Bone marrow (tissue), 2 donors: ENCODE measurements around the gene KIF4A.
"Not testable (repeated sequence)": the region's sequence is repeated elsewhere in the genome, so short reads cannot be mapped to it uniquely, and the experiment has no call there.

ENCODE experiments used
- DNase-seq, 2 donors: peaks; one replicate each; lab custom pipeline; 2025; lab: John Stamatoyannopoulos, UW

KIF4A gene, protein sequence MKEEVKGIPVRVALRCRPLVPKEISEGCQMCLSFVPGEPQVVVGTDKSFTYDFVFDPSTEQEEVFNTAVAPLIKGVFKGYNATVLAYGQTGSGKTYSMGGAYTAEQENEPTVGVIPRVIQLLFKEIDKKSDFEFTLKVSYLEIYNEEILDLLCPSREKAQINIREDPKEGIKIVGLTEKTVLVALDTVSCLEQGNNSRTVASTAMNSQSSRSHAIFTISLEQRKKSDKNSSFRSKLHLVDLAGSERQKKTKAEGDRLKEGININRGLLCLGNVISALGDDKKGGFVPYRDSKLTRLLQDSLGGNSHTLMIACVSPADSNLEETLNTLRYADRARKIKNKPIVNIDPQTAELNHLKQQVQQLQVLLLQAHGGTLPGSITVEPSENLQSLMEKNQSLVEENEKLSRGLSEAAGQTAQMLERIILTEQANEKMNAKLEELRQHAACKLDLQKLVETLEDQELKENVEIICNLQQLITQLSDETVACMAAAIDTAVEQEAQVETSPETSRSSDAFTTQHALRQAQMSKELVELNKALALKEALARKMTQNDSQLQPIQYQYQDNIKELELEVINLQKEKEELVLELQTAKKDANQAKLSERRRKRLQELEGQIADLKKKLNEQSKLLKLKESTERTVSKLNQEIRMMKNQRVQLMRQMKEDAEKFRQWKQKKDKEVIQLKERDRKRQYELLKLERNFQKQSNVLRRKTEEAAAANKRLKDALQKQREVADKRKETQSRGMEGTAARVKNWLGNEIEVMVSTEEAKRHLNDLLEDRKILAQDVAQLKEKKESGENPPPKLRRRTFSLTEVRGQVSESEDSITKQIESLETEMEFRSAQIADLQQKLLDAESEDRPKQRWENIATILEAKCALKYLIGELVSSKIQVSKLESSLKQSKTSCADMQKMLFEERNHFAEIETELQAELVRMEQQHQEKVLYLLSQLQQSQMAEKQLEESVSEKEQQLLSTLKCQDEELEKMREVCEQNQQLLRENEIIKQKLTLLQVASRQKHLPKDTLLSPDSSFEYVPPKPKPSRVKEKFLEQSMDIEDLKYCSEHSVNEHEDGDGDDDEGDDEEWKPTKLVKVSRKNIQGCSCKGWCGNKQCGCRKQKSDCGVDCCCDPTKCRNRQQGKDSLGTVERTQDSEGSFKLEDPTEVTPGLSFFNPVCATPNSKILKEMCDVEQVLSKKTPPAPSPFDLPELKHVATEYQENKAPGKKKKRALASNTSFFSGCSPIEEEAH

DNA sequence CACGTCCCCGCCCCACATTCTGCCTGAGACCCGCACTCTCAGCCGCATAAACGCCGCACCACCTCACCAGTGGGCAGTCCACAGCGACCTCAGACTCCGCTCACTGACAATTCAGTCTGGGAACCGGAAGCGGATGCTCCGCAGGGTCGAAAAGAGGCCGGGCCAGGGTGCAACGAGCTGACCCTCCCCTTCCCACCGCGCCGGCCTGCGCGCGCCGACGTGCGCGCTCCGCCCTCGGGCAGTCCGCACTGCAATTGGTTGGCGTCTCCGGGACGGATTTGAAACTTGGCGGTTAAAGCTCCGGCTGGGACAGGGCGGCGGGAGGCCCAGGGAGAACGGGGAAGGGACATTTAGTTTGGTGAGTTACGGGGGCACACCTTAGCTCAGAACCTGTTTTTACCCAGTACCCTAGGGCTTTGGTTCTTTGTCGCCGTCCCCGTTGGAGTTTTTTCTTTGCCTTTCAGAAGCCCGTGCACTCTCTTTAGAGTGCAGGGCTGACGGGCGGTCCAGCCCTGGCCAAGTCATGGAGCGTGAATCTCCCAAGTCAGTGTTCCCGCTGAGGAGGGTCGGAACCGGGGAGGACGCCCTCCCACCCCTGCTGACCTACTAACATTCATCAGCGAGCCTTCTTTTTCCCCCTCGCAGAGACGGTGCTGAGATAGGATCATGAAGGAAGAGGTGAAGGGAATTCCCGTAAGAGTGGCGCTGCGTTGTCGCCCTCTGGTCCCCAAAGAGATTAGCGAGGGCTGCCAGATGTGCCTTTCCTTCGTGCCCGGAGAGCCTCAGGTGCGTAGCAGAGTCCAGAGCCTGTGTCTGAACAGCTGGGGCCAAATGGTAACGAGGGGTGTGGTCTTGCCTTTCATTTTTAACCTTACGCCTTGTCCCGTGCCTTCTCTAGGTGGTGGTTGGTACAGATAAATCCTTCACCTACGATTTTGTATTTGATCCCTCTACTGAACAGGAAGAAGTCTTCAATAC lies at the start of gene KIF4A, which contains the start of gene PDZD11:
KIF4A (plus strand) TSS at position 312 of the 978 bp plus-strand sequence; CDS start at position 667, 355 bp downstream.
PDZD11 (minus strand) TSS at position 135 of the 978 bp plus-strand sequence. CDS start 586 bp downstream, outside the sequence.
- peak; percentile 47 for DNase-seq

DNA sequence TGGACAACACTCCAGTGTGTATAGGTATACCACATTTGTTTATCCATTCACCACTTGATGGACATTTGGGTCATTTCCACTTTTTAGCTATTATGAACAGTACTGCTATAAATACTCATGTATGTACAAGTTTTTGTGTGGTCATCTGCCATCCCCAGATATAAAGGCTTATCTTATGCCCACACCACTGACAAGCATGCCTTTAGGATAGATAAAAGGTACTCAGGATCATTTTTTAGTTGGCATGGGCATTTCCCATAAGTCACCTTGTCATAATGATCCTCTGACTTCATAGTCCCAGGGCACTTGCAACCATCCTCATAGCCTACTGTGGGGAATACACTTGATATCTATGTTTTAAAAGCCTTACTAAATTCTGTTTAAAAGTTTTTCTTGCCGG lies 49.2 kb upstream of the KIF4A start:
- no peak for DNase-seq

DNA sequence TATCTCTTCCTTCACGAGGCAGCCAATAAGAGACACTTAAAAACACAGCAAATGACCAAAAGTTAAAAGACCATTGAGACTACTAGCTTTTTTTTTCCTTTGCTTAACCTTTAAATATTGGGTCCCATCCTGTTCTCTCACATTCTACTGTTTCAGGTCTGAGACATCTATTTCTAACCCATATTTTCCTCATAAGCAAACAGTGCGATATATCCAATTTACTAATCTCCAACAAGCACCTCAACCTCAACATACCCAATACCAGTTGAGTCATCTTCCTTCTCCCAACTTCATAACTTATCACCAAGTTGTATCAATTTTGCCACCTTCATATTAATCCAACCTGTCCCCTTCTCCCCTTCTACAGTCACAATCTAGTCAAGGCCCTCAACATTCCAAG lies 48.4 kb upstream of the KIF4A start:
- no peak for DNase-seq

DNA sequence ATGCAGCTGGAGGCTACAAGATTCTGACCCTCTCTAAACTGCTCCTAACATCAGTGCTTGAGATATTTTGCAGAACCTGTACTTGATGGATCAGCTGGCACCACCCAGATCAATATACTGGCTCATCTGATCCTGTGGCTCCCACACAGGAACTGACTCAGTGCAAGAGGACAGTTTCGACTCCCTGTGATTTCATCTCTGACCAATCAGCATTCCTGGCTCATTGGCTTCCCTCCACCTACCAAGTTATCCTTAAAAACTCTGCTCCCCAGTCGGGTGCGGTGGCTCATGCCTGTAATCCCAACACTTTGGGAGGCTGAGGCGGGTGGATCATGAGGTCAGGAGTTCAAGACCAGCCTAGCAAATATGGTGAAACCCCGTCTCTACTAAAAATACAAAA lies 46.3 kb upstream of the KIF4A start:
- DNase-seq, result not testable (repeated sequence)

DNA sequence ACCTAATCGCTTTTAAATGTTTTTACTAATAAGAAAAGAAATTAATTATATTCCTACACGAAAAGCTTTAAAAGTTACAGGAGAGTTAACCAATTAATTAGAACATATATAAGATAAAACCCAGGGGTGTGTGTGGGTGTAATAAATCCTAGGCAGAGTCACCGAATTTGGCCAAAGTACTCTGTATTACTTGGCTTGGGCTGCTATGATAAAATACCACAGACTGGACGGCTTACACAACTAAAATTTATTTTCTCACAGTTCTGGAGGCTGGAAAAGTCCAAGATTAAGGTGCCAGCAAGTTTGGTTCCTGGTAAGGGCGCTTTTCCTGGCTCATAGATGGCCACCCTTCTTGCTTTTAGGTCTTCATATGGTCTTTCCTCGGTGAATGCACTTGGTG lies 45.0 kb upstream of the KIF4A start:
- DNase-seq, result no peak

DNA sequence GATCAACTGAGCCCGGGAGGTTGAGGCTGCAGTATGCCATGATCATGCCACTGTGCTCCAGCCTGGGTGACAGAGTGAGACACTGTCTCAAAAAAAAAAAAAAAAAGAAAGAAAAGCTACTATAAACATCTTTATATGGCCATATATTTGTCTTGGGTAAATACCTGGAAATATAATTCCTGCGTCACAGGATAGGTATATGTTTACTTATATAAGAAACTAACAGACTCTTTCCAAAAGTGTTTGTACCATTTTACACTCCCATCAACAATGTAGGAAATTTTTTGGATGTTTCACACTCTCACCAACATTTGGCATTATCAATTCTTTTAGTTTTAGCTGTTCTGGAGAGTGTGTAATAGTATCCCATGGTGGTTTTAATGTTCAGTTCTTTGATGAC lies 42.7 kb upstream of the KIF4A start:
- DNase-seq, result no peak

DNA sequence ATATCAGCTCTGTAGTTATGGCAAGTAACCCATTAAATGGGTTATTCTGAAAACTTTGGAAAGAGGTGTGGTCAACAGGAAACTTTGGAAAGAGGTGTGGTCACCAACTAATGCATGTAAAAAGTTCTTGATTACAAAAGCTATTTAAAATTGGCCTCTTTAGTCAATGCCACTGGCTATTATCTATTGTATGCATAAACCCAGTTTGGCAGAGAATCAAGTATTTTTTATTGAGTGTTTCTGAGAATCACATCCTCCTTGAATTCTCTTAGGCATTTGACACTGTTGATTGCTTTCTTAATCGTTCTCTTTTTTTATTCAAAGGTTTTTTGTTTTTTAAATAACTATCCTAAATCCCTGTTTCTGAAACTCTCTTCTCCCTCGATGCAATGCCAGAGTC lies 37.4 kb upstream of the KIF4A start:
- no peak for DNase-seq

DNA sequence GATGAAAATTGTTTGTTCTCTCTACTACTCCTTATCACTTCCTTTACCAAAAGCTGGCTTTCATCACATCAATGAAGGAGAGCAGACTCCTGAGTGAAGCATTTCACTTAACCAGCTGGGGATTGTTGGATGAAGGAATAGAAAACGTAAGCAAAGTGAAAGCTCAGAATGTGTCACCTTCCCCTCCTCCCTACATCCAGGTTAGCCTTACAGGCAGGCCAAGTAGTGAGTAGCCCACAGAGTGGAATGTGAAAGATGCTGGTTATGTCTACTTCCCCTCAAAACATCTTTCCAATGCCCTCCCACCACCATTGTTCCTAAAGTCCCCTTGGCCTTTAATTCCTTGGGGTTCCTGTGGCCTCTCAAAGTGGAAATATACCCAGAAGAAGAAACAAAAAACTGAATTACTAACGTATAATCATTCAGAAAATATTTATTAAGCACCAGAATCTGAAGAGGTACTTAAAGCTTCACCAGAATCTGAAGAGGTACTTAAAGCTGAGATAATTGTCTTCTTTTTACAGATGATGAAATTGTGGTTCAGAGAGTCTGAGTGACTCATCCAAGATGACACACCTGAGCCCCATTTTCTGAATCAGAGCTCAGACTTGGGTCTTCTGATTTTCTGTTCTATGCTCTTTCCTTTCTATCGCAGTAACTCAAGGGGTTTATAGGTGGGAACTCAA lies 36.4 kb upstream of the KIF4A start:
- no peak for DNase-seq

DNA sequence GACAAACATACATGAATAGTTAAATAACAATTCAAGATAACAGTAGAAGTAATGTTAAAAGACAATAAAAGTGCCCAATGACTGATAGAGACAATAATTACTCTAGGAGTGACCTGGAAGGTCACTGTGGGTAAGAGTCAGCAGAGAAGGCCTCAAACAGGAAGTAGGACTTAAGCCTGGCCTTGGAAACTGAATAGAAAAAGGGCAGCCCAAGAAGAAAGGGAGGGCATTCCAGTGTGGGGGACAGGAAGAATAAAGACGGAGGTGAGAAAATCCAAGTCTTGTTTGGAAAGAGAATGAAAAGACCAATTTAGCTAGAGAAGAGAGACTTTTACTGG lies 35.9 kb upstream of the KIF4A start:
- DNase-seq, result no peak

DNA sequence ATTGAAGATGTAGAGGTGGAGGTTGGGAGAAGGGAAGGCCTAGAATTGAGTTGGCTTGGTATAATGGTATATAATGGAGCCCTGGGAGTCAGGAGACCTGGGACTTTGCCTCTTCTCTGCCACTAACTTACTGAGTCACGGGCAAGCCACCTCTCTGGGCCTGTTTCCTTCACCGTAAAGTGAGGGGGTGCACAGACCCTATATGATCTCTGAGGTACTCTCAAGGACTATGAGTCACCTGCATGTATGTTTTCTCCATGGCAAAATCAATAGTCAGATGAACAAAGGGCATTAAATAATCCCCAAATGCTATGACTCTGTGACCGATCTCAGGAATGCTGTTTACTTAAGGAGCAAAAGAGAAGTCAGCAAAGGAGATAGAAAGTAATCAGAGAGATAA lies 35.0 kb upstream of the KIF4A start:
- DNase-seq, result no peak

DNA sequence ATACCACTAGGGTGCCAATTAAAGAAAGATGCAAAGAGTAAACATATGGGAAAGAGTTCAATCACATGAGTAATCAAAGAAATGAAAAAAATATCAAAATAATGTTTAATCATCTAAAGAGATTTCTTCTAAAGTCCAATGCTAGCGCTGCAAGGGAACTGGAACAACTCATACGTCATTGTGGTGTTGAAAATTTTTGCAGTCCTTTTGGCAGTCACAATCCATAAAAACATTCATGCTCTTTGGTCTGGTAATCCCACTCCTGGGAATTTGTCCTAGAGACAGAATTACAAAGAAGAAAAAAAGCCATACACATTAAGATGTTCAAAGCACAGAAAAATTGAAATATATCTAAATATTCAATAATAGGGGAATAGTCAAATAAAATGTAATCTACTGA lies 34.5 kb upstream of the KIF4A start:
- DNase-seq, result no peak

DNA sequence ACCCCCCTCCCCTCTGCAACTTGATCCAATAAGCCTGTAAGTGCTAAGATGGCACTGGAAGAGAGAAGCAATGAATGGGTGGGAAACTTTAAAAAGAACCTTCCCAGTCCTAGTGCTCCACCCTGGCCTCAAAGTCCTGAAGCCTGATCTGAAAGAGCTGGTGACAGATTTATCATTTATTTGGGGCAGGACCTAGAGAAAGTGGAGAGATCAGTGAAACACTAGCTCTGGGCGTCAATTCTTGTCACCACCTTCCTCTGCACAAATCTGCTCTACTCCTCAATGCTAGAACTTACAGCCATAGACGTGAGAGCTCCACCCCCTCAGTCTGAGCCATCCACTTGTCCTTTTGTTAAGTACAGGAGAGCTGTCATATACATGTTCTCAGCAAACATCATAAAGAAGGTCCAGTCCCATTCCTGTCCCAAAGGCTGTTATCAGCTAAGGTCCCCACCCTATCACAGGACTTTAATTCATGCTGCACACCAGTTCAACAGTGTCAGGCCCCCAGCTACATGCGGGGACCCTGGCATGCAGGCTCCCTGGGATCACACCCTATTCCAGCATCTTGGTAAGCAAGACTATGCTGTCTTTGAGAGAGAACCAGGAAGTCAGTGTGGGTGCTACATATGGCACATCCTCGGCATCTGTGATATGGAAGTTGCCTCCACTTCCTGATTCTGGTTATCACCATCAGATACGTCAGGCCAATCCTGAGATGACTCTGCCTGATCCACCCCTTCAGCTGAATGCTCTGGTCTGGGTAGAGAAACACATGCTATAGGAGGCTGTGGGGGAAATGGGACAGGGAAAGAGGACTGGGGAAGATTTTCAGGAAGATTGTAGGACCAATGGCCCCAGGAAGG lies 32.2 kb upstream of the KIF4A start:
- DNase-seq, result no peak

DNA sequence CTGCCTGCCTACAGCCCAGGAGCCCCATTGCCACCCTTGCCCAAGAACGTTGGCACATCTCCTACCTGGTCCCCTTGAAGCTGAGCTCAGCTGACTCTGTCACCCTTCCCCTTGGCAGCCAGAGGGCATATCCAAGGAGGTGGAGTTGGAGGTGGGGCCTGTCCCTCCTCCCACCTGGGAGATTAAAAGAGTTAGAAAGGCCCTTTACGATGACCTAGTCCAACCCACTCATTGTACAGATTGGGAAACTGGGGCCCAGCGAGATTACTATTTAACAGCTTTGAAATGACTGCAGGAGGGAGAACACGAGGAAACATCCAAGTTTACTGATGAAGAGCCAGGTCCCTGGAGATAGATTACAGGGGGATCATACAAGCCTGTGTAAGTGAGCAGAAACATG lies 29.8 kb upstream of the KIF4A start, which contains the start of gene P2RY4:
P2RY4 (minus strand) TSS at position 101 of the 400 bp plus-strand sequence. CDS start 580 bp downstream, outside the sequence.
- no peak for DNase-seq

DNA sequence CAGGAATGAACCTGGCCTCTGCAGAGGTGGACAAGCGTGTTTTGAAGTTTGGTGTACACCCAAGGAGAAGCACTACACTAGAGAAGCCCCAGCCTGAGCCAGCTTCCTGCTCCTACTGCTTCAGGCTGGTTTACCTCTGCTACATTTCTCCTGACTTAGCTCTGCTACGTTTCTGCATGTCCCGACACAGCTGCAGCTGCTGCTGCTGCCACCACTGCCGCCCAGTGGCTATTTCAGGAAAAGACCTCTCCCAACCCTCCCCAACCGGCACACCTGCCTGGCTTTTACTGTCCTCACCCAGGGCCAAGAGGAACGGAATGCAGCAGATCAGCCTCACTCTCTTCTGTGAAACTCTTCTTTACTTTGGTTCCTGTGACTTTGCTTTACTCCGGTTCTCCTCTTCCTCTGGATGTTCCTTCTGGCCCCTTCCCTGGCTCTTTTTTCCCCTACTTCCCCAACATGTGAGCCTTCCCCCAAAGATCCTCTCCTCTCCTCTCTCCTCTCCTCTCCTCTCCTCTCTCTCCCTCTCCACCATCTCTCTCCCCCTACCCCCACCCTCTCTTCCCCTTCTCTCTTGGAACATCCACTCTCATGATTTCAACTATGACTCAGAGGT lies 26.8 kb upstream of the KIF4A start:
- no peak for DNase-seq

DNA sequence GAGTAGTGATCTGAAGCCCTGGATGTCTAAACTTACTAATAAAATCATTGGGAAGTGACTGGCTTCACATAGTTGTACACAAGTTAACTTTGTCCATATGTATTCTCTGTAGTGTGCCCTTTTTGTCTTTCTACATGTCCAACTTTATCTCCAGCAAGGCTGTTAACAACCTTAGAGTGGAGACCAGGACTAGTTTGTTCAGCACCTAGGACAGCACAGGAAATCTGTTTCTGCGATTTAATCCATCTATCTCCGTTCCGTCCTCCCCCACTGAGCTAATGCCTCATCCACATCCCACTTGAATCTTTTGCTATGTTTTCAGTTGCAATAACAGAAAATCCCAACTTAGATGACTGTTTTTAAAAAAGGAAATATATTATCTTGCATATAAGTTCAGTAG lies 25.1 kb upstream of the KIF4A start:
- DNase-seq, result no peak

DNA sequence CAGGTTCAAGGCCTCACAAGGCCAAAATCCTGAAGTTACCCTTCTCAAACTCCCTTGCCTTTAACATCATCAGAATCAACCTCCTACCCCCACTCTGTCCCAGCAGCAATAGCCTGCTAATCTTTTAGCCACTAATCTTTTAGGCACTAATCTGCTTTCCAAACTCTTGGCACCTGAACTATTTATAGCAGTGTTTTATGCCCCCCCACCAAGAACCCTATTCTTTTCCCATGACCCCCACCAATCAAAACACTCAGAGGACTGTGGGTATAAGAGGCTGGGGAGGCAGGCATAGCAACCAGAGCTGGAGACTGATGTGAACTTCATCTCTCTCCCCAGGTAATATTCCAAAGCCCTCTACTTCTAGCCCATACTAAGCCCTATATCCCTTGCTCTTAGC lies 21.9 kb upstream of the KIF4A start, which contains the start of gene ARR3:
ARR3 (plus strand) TSS at position 301 of the 400 bp plus-strand sequence. CDS start 1,052 bp downstream, outside the sequence.
- DNase-seq, result no peak

DNA sequence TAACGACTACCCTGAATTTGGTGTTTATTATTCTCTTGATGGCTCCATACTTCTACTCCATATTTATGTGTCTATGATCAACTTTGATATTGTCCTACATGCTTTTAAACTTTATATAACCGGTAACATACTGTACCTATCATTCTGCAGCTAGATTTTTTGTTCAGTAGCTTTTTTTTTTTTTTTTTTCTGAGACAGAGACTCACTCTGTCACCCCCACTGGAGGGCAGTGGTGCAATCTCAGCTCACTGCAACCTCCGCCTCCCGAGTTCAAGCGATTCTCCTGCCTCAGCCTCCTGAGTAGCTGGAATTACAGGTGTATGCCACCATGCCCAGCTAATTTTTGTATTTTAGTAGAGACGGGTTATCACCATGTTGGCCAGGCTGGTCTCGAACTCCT lies 15.9 kb upstream of the KIF4A start:
- DNase-seq, result not testable (repeated sequence)

DNA sequence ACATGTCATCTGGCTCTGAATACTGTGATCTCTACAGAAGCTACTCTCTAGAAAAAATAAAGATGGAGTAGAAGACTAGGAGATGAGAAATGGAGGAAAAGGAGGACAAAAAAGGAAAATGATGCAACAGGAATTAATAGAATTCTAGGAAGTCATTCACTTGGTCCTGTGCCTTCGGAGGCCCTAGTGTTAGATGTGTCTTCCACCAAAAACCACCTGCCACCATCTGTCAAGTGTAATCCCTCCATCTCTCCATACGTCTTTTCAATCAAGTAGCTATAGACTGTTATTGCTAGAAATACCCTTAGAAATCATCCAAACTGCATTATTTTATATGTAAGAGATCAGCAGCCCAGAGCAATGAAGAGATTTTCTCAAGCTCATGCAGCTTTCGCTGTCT lies 10.8 kb upstream of the KIF4A start:
- no peak for DNase-seq

DNA sequence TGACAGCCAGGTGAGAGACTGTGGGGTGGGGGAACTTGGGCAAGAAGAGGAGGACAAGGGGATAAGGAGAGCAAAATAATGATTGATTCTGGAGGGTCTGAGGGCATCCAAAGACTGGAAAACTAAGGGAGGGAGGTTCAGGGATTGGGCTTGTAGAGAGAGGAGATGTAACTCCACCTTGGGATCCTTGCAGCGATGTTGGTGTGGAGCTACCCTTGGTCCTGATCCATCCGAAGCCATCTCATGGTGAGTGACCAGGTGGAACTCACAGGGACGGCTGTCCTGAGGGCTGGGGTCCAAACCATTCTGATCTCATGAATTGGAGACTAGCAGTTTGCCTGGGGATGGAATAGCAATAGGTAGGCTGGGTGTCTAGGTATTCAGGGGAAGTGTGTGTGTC lies 9.3 kb upstream of the KIF4A start:
- no peak for DNase-seq
